ENCODE measurements around the gene RPS15. TPM values are rescaled to one million over a fixed set of nuclear protein-coding genes. Genes with fewer than 3 reads are reported as not detected.

Gene RPS15
- total RNA-seq, 6 donors from 2014 or later = 825 to 2,012 (median 1,317) TPM

DNA sequence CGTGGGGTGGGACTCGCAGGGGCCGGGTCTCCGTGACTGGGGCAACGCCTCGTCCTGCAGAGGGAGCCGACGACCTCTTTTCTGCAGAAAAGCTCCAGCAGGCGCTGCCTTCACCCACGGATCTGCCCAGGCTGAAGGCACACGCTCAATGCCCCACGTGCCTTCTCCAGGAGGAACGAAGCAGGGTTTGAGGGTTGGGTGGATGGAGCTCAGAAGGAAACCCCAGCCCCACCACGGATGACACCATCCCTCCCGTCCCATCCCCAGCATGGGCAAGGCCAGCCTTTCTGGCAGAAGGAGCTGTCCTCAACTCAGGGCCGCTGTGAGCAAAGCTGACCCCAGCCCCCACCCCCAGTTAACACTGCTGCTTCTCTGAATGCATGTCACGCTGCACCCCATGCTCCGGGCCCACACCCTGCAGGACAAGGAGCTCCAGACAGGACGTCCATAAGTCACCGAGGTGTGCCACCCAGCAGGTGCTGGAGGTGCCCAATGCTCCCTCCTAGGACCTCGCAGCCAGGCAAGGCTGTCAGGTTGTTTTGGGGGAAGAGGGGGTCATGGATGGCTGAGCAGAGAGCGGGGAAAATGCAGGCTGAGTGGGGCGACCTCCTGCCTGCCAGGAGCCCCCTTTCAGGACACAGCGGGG, 33.4 kb downstream of the RPS15 start:
- H3K4me1 ChIP-seq = peaks cover 48 to 60% (median 51%) of the 10 kb centered on the region in 4 donors
- peaks cover 5 to 63% (median 47%) of the 10 kb centered on the region in 4 donors for H3K27me3 ChIP-seq
- H3K4me3 ChIP-seq = peak overlapping the region in 1 of 4 donors; percentile 48
- peaks cover 0 to 23% (median 11%) of the 10 kb centered on the region in 4 donors for H3K36me3 ChIP-seq
- no peak overlapping the region for H3K27ac ChIP-seq
- no peak for TF ChIP-seq POLR2A (IDR thresholded peaks at IDR 0.05)
- TF ChIP-seq POLR2AphosphoS5 (IDR thresholded peaks at IDR 0.05) = no peak
- no peaks in the 10 kb centered on the region for H3K9me3 ChIP-seq
- ATAC-seq (ENCODE audit: low FRiP score in 2 of 2) (no peak), DNase-seq (peak in 1 of 2 donors; percentile 29)
- WGBS, 2 donors = 30% methylated on average over 24 of the region's 24 CpGs; no CpG with 5 or more reads in 1 of the 2 donors

DNA sequence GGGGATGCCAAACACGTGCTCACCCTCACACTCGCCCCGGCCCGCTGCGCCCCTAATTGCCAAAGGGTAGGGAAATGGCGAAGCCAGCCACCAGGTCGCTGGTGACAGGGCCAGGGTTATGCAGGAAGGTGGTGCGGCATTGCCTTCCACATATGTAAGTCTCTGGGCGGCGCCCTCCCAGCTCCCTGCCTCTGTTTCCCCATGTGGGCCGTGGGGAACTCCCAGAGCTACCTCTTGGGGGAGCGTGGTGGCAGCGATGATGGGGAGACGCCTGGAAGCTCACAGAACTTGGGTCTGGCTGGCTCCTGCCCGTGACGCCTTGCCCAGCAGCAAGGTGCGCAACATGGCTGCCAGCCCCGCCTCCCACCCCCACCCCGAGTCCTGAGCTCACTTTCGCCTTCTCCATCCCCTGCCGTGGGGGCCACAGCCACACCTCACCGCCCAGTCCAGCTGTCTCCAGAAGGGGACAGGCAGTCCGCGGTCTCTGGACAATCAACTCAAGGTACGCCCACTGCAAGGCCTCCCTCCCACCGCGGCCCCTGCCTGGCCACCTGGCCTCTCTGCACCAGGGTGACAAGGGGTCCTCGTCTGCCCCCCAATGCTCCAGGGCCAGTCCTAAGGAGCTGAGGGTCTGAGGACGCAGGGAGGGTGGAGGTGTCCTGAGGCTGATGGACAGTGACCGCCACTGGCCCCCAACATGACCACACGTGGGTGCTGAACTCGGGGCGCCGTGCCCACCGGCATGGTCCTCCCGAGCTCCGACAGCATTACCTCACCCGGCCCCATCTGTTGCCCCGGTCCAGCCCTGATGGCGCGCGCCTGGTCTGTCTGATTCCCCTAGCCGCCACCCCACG, 34.3 kb downstream of the RPS15 start:
- TF ChIP-seq, protein P1, sequence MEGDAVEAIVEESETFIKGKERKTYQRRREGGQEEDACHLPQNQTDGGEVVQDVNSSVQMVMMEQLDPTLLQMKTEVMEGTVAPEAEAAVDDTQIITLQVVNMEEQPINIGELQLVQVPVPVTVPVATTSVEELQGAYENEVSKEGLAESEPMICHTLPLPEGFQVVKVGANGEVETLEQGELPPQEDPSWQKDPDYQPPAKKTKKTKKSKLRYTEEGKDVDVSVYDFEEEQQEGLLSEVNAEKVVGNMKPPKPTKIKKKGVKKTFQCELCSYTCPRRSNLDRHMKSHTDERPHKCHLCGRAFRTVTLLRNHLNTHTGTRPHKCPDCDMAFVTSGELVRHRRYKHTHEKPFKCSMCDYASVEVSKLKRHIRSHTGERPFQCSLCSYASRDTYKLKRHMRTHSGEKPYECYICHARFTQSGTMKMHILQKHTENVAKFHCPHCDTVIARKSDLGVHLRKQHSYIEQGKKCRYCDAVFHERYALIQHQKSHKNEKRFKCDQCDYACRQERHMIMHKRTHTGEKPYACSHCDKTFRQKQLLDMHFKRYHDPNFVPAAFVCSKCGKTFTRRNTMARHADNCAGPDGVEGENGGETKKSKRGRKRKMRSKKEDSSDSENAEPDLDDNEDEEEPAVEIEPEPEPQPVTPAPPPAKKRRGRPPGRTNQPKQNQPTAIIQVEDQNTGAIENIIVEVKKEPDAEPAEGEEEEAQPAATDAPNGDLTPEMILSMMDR (IDR thresholded peaks at IDR 0.05) = no peak
- TF ChIP-seq POLR2AphosphoS5 (IDR thresholded peaks at IDR 0.05) = no peak
- TF ChIP-seq POLR2A (IDR thresholded peaks at IDR 0.05) = no peak
- no peak for ATAC-seq (ENCODE audit: low FRiP score in 2 of 2)
- H3K9me3 ChIP-seq = no peaks in the 10 kb centered on the region
- peaks cover 41 to 55% (median 47%) of the 10 kb centered on the region in 4 donors for H3K4me1 ChIP-seq
- H3K27me3 ChIP-seq = peaks cover 5 to 54% (median 39%) of the 10 kb centered on the region in 4 donors
- no peak overlapping the region for H3K4me3 ChIP-seq
- 40 to 55% methylated on average over 2 to 43 of the region's 44 CpGs for WGBS, 2 donors
- H3K27ac ChIP-seq = no peak overlapping the region
- H3K36me3 ChIP-seq = peaks cover 0 to 26% (median 11%) of the 10 kb centered on the region in 4 donors
- DNase-seq = peak in 1 of 2 donors; percentile 80

DNA sequence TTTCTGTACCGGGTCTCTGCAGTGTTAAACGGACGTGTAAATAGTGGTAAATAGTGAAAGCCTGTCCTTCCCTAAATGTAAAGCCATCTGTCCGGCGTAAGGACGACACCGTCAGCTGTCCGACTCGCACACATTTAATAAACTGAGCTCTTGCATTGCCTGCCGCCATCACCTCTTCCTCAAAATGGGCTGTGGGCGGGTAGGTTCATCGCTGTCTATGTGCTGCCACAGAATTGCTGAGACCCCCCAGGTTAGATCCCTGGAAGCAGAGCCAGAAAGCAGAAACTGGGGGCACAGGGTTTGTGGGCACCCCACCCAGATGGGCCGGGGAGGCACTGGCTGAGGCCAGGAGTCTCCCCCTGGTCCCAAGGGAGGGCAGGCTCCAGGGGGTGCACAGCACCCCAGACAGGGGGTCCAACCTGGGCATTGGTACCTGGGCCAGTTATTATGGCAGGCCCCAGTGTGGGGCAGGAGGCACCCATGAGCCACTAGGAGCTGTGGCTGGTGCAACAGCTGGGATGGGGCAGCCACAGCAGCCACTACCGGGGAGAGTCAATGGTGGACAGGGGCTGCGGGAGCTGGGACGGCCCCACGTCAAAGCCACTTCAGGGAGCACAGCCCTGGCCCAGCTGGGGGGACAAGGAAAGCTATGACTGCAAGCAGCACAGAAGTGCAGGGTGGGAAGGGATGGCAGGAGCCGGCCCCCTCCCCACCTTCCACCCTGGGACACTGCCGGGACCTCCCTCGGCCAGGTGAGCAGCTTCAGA, 35.1 kb downstream of the RPS15 start:
- Histone ChIP-seq H3K9me3 (no peaks in the 10 kb centered on the region), H3K27me3 (peaks cover 5 to 46% (median 31%) of the 10 kb centered on the region in 4 donors), H3K27ac (no peak overlapping the region), H3K36me3 (peaks cover 0 to 26% (median 11%) of the 10 kb centered on the region in 4 donors), H3K4me3 (no peak overlapping the region), H3K4me1 (peaks cover 41 to 55% (median 47%) of the 10 kb centered on the region in 4 donors)
- ATAC-seq (ENCODE audit: low FRiP score in 2 of 2) (no peak), DNase-seq (peak in 1 of 2 donors; percentile 50)
- WGBS, 2 donors = 69 to 82% methylated on average over 10 to 20 of the region's 20 CpGs
- TF ChIP-seq POLR2AphosphoS5 (IDR thresholded peaks at IDR 0.05) (no peak), POLR2A (IDR thresholded peaks at IDR 0.05) (no peak), EP300 (IDR thresholded peaks at IDR 0.05) (no peak)
- TF ChIP-seq, protein P1 (IDR thresholded peaks at IDR 0.05) = no peak

DNA sequence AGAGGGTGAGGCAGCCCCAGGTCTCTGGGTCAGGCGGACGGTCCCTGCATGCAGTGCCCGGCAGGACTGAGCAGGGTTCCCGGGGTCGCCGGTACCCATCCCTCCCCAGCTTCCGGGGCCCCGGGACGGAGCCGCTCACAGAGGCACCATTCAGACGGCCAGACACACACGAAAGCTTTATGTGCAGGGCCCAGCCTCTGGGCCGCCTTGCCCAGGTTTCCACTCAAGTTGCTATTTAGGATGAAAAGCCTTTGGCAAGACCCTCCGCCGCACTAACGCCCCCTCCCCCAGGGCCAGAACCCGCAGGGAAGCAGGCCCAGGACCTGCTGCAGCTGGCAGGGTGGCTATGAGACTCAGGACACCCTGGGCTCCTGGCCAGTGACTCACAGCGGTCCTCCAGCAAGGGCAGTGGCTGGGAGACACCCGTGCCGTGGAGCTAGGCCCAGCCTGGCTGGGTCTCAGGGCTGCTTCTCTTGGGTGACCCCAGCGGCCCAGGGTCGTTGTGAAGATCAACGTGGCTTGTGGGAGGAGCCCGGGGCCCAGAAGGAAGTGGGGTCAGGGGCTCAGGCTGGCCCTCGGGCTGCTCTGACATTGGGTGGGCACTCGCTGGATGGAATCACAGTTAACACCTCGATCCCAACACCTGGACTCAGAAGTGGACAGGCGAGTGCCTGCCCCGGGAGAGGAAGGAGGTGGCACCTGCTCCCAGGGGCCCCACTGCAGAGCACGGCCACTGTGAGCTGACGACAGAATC, 36.0 kb downstream of the RPS15 start:
- no peak for TF ChIP-seq POLR2AphosphoS5 (IDR thresholded peaks at IDR 0.05)
- no peak for TF ChIP-seq EP300 (IDR thresholded peaks at IDR 0.05)
- no peak for TF ChIP-seq POLR2A (IDR thresholded peaks at IDR 0.05)
- TF ChIP-seq, protein P1 (IDR thresholded peaks at IDR 0.05) = no peak
- no peaks in the 10 kb centered on the region for H3K9me3 ChIP-seq
- peak in 1 of 2 donors; percentile 73 for DNase-seq
- ATAC-seq (ENCODE audit: low FRiP score in 2 of 2) = no peak
- peaks cover 0 to 26% (median 11%) of the 10 kb centered on the region in 4 donors for H3K36me3 ChIP-seq
- H3K4me3 ChIP-seq = no peak overlapping the region
- H3K27ac ChIP-seq = no peak overlapping the region
- H3K27me3 ChIP-seq = peaks cover 5 to 37% (median 23%) of the 10 kb centered on the region in 4 donors
- WGBS, 2 donors = 70 to 83% methylated on average over 15 to 31 of the region's 31 CpGs
- peaks cover 37 to 52% (median 42%) of the 10 kb centered on the region in 4 donors for H3K4me1 ChIP-seq

Measured in upper lobe of left lung (tissue), 6 donors.